HCT116 (cell line): Measurements from ENCODE around the gene PCMTD2. TPM values are rescaled to one million over a fixed set of nuclear protein-coding genes. Genes with fewer than 3 reads are reported as not detected.

Experiments
- ATAC-seq: fragments of 200-7000 bp; cut with Tn5 transposase; 2 replicates; pipeline ENCODE4 v1.9.1; 2020; ENCODE audit warnings: mild to moderate bottlenecking, moderate library complexity
- BruUV-seq: library from RNA; stranded (reverse); fragments of 400-500 nt; replicated peaks from 2 replicates; lab custom pipeline; 2021; lab: Mats Ljungman, UMichigan
- CTCF ChIA-PET: fragments of 300-600 bp; sonication (Branson Sonifier 250); formaldehyde crosslinking; loops from one replicate; lab custom pipeline; 2021; ENCODE audit warnings: antibody characterized with exemption; lab: Charles Lee
- POLR2A ChIA-PET: fragments of 300-600, 350-600 bp; sonication (Branson Sonifier 250); formaldehyde crosslinking; loops from one replicate; lab custom pipeline; 2021; ENCODE audit warnings: antibody characterized with exemption; lab: Charles Lee
- RAD21 ChIA-PET, 2 experiments: fragments of 300-600 bp; sonication (Branson Sonifier 250); formaldehyde crosslinking; loops; one replicate each; lab custom pipeline; 2023; ENCODE audit warnings: low total read pairs in 2 of 2; ENCODE audit not compliant: uncharacterized antibody in 2 of 2, unreplicated experiment in 2 of 2, low non-redundant PET in 1 of 2; lab: Charles Lee
- DNase-seq: peaks from one replicate; pipeline ENCODE4 v3.0.0-alpha.2; 2010; ENCODE audit warnings: low read depth, low spot score
- H2AFZ ChIP-seq: fragments of 200-600 bp; shearing (Covaris generic), sonication (generic); 2 replicates; pipeline ENCODE4 v1.6.1; 2017; ENCODE audit warnings: low read depth, mixed run types, mixed read lengths, antibody characterized with exemption, low read length; ENCODE audit not compliant: poor library complexity, severe bottlenecking
- H3K27ac ChIP-seq: 2 replicates; pipeline ENCODE4 v1.5.1; 2012; ENCODE audit warnings: low read depth, low read length
- H3K27me3 ChIP-seq: fragments of 200-600 bp; sonication (generic); 2 replicates; pipeline ENCODE4 v1.6.1; 2016; ENCODE audit warnings: mixed run types, low read length, mixed read lengths; ENCODE audit not compliant: insufficient read depth
- H3K36me3 ChIP-seq, 2 experiments: fragments of 200-500 bp in 1 of 2; fragments of 200-600 bp in 1 of 2; sonication (Bioruptor generic) in 1 of 2; sonication (generic) in 1 of 2; 2 replicates each; pipeline versions ENCODE4 v1.5.1 to v1.6.1; 2014 to 2016; ENCODE audit warnings: low read length in 2 of 2, inconsistent platforms in 1 of 2, mixed read lengths in 1 of 2, mixed run types in 1 of 2; ENCODE audit not compliant: insufficient read depth in 2 of 2, control insufficient read depth in 1 of 2
- H3K4me1 ChIP-seq, 2 experiments: fragments of 200-600 bp in 1 of 2; sonication (generic) in 1 of 2; 2 replicates each; pipeline versions ENCODE4 v1.5.1 to v1.6.1; 2012 to 2017; ENCODE audit warnings: low read length in 2 of 2, inconsistent platforms in 1 of 2, mild to moderate bottlenecking in 1 of 2, mixed read lengths in 1 of 2, mixed run types in 1 of 2, moderate library complexity in 1 of 2; ENCODE audit not compliant: insufficient read depth in 2 of 2, control insufficient read depth in 1 of 2
- H3K4me2 ChIP-seq: fragments of 200-600 bp; sonication (generic); 2 replicates; pipeline ENCODE4 v1.6.1; 2017; ENCODE audit warnings: mixed run types, low read length, mixed read lengths
- H3K4me3 ChIP-seq, 2 experiments: fragments of 200-600 bp in 1 of 2; sonication (generic) in 1 of 2; replicated peaks in 1 of 2; 2 replicates each; pipeline ENCODE4 v1.5.1; 2011 to 2016; ENCODE audit warnings: low read length in 2 of 2, control low read depth in 1 of 2, low read depth in 1 of 2, mild to moderate bottlenecking in 1 of 2, mixed read lengths in 1 of 2, mixed run types in 1 of 2
- H3K79me2 ChIP-seq: fragments of 200-600 bp; sonication (generic); 2 replicates; pipeline ENCODE4 v1.6.1; 2017; ENCODE audit warnings: mild to moderate bottlenecking, mixed run types, low read length, moderate library complexity, mixed read lengths; ENCODE audit not compliant: insufficient read depth
- H3K9ac ChIP-seq: fragments of 200-600 bp; sonication (generic); 2 replicates; pipeline ENCODE4 v1.6.1; 2016; ENCODE audit warnings: low read length, mixed read lengths
- H3K9me2 ChIP-seq: fragments of 200-600 bp; sonication (generic), shearing (Covaris generic); 2 replicates; pipeline ENCODE4 v1.6.1; 2017; ENCODE audit warnings: mixed run types, mild to moderate bottlenecking, moderate library complexity; ENCODE audit not compliant: insufficient read depth
- H3K9me3 ChIP-seq, 2 experiments: fragments of 200-500 bp in 1 of 2; fragments of 200-600 bp in 1 of 2; sonication (Bioruptor generic) in 1 of 2; sonication (generic) in 1 of 2; 2 replicates each; pipeline ENCODE4 v1.6.1; 2014 to 2017; ENCODE audit warnings: low read length in 2 of 2, mixed read lengths in 2 of 2, inconsistent platforms in 1 of 2, low read depth in 1 of 2, mild to moderate bottlenecking in 1 of 2, mixed run types in 1 of 2, moderate library complexity in 1 of 2; ENCODE audit not compliant: control insufficient read depth in 1 of 2, insufficient read depth in 1 of 2
- H4K20me1 ChIP-seq: fragments of 200-600 bp; sonication (generic), shearing (Covaris generic); 2 replicates; pipeline ENCODE4 v1.6.1; 2017; ENCODE audit warnings: mixed run types, mild to moderate bottlenecking, moderate library complexity; ENCODE audit not compliant: insufficient read depth
- CEBPB ChIP-seq: IDR thresholded peaks from 2 replicates; pipeline ENCODE4 v1.6.1; 2012; ENCODE audit warnings: low read depth
- ELF1 ChIP-seq: IDR thresholded peaks from 2 replicates; pipeline ENCODE4 v1.6.1; 2012; ENCODE audit warnings: low read depth, borderline replicate concordance
- EZH2 ChIP-seq: fragments of 200-600 bp; sonication (generic); IDR thresholded peaks from 2 replicates; pipeline ENCODE4 v1.6.1; 2017; ENCODE audit warnings: antibody characterized with exemption, mixed run types
- EZH2phosphoT487 ChIP-seq: fragments of 200-600 bp; IDR thresholded peaks from 2 replicates; pipeline ENCODE4 v1.6.1; 2018; ENCODE audit warnings: antibody characterized with exemption, borderline replicate concordance
- FOSL1 ChIP-seq: IDR thresholded peaks from 2 replicates; pipeline ENCODE4 v1.6.1; 2012; ENCODE audit warnings: low read depth
- JUND ChIP-seq: IDR thresholded peaks from 2 replicates; pipeline ENCODE4 v1.6.1; 2012
- POLR2AphosphoS5 ChIP-seq: IDR thresholded peaks from 2 replicates; pipeline ENCODE4 v1.6.1; 2011; ENCODE audit warnings: mild to moderate bottlenecking, low read depth, low read length, moderate library complexity
- RAD21 ChIP-seq: IDR thresholded peaks from 2 replicates; pipeline ENCODE4 v1.6.1; 2012; ENCODE audit warnings: low read depth, mild to moderate bottlenecking
- REST ChIP-seq: IDR thresholded peaks from 2 replicates; pipeline ENCODE4 v1.6.1; 2012; ENCODE audit warnings: low read depth
- SIN3A ChIP-seq: IDR thresholded peaks from 2 replicates; pipeline ENCODE4 v1.6.1; 2012; ENCODE audit warnings: low read depth
- SRF ChIP-seq: IDR thresholded peaks from 2 replicates; pipeline ENCODE4 v1.6.1; 2012; ENCODE audit warnings: low read depth
- ZBTB33 ChIP-seq: IDR thresholded peaks from 2 replicates; pipeline ENCODE4 v1.6.1; 2011; ENCODE audit warnings: mild to moderate bottlenecking, low read length, moderate library complexity; ENCODE audit not compliant: insufficient replicate concordance; ENCODE audit errors: extremely low read depth
- ZFX ChIP-seq: fragments of 450-650 bp; IDR thresholded peaks from 2 replicates; pipeline ENCODE4 v1.6.1; 2017
- ZNF274 ChIP-seq: fragments of 200-500 bp; sonication (Bioruptor generic); IDR thresholded peaks from 2 replicates; pipeline ENCODE4 v1.6.1; 2014; ENCODE audit warnings: mild to moderate bottlenecking, low read depth, low read length, inconsistent platforms
- intact Hi-C: fragments of 100-400 bp; cut with micrococcal nuclease; formaldehyde crosslinking; loops from 2 replicates; pipeline ENCODE4 v1.10.0; 2022
- total RNA-seq: library from RNA; stranded (reverse); gene quantifications from one replicate; pipeline ENCODE4 v1.2.1, GENCODE V29; 2021; ENCODE audit not compliant: unreplicated experiment
- TF ChIP-seq, protein P1 (sequence below): IDR thresholded peaks from 2 replicates; pipeline ENCODE4 v1.6.1; 2012

Gene PCMTD2
- total RNA-seq, 1 experiment from 2014 or later, result 44.7 TPM

DNA sequence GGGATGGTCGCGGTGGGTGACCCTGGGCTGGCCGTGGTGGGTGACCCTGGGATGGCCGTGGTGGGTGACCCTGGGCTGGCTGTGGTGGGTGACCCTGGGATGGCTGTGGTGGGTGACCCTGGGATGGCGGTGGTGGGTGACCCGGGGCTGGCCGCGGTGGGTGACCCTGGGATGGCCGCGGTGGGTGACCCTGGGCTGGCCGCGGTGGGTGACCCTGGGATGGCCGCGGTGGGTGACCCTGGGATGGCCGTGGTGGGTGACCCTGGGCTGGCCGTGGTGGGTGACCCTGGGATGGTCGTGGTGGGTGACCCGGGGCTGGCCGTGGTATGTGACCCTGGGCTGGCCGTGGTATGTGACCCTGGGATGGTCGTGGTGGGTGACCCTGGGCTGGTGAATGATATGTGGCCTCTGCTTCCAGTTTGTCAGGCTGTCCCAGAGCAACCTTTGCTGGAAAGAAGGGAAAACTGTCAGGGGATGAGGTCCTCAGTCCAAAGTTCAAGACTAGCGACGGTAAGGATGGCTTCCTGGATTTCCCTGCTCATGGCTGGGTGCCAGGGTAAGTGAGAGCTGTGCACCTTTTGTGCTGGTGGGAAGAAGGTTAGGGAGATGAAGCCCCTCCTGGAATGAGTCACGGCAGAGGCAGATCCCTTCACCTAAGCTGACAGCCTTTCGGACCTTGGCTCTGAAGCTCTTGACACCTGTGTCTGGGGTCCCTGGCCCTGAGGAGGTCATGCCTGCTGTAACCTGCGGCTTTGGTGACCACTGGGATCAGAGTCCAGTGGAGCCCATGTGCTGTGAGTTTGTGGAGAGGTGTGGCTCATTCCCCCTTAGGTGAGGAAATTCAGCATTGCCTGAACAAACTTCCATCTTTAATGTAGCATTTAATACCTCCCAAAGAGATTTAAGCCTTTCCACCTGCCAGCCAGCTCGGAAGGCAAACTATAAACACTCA, 19.1 kb upstream of the PCMTD2 start:
- TF ChIP-seq ELF1 (no peak), REST (no peak), CEBPB (no peak), POLR2AphosphoS5 (no peak), JUND (no peak), EZH2phosphoT487 (no peak), ZBTB33 (no peak), EZH2 (no peak), SRF (no peak), RAD21 (no peak), FOSL1 (no peak), SIN3A (no peak), ZFX (no peak), ZNF274 (no peak)
- TF ChIP-seq, protein P1, sequence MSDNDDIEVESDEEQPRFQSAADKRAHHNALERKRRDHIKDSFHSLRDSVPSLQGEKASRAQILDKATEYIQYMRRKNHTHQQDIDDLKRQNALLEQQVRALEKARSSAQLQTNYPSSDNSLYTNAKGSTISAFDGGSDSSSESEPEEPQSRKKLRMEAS, result no peak
- TF ChIP-seq, all 23 proteins: peak for 0
- Histone ChIP-seq H3K79me2 (no peaks in the 10 kb centered on the region), H2AFZ (no peak overlapping the region), H3K4me2 (no peak overlapping the region), H3K27me3 (no peaks in the 10 kb centered on the region), H4K20me1 (no peaks in the 10 kb centered on the region), H3K9me3 (no peaks in the 10 kb centered on the region), H3K9me2 (no peaks in the 10 kb centered on the region), H3K4me1 (peaks cover 0 to 4% of the 10 kb centered on the region in 2 experiments; a peak in 1 of 4 replicates), H3K36me3 (no peaks in the 10 kb centered on the region), H3K4me3 (no peak overlapping the region), H3K27ac (no peak overlapping the region), H3K9ac (no peak overlapping the region)
- ChIA-PET RAD21 (no interaction called here), POLR2A (no interaction called here), CTCF (no interaction called here)
- BruUV-seq, result no TSS peak
- intact Hi-C loops, result no loop called here
- no peak for DNase-seq
- no peak for ATAC-seq
